NCI-H524 (cell line): Measurements from ENCODE around the gene TM7SF2.
"Not testable (repeated sequence)": the region's sequence is repeated elsewhere in the genome, so short reads cannot be mapped to it uniquely, and the experiment has no call there.

Experiments
- DNase-seq, 2 experiments: peaks; one replicate each; lab custom pipeline; 2025; lab: John Stamatoyannopoulos, UW

TM7SF2 gene

GRCh38 chr11:65114538-65115171, 3.0 kb downstream of the TM7SF2 start:
- DNase-seq: no peak

- DNase-seq: no peak
Observed at GRCh38 chr11:65115361-65116082, 3.9 kb downstream of the TM7SF2 start.

- no peak for DNase-seq
Observed at GRCh38 chr11:65116370-65117205, 4.9 kb downstream of the TM7SF2 start.

- peak; percentile 94 to 98 for DNase-seq
Observed at GRCh38 chr11:65117206-65118096, 5.8 kb downstream of the TM7SF2 start, which contains the start of gene ZNHIT2. Gene ZNHIT2, minus strand, starts transcription at chr11:65117701. Its CDS starts 48 bp downstream, at chr11:65117653.

GRCh38 chr11:65118097-65118837, 6.6 kb downstream of the TM7SF2 start:
- DNase-seq: no peak

GRCh38 chr11:65118891-65119669, 7.4 kb downstream of the TM7SF2 start:
- not testable (repeated sequence) for DNase-seq

GRCh38 chr11:65119670-65119995, 8.0 kb downstream of the TM7SF2 start:
- no peak for DNase-seq

GRCh38 chr11:65120831-65121230, 9.2 kb downstream of the TM7SF2 start:
- no peak for DNase-seq

GRCh38 chr11:65121447-65121864, 9.8 kb downstream of the TM7SF2 start:
- DNase-seq: no peak

- peak; percentile 90 to 95 for DNase-seq
Observed at GRCh38 chr11:65121865-65122696, 10.4 kb downstream of the TM7SF2 start, which contains the start of the genes FAU and MRPL49. Gene FAU, minus strand, starts transcription at chr11:65122134. Its CDS starts 321 bp downstream, at chr11:65121813. Gene MRPL49, plus strand, starts transcription at chr11:65122321. Its CDS starts 26 bp downstream, at chr11:65122347.

GRCh38 chr11:65124480-65125196, 13.0 kb downstream of the TM7SF2 start:
- DNase-seq: no peak

GRCh38 chr11:65125197-65126056, 13.8 kb downstream of the TM7SF2 start:
- no peak for DNase-seq

- no peak for DNase-seq
Observed at GRCh38 chr11:65126624-65127274, 15.1 kb downstream of the TM7SF2 start.

GRCh38 chr11:65127473-65128181, 16.0 kb downstream of the TM7SF2 start:
- no peak for DNase-seq

- DNase-seq: no peak
Observed at GRCh38 chr11:65128182-65129145, 16.8 kb downstream of the TM7SF2 start.
